Measurements from ENCODE around the gene CUL4A.
"Not testable (repeated sequence)": the region's sequence is repeated elsewhere in the genome, so short reads cannot be mapped to it uniquely, and the experiment has no call there.

The CUL4A gene

DNA sequence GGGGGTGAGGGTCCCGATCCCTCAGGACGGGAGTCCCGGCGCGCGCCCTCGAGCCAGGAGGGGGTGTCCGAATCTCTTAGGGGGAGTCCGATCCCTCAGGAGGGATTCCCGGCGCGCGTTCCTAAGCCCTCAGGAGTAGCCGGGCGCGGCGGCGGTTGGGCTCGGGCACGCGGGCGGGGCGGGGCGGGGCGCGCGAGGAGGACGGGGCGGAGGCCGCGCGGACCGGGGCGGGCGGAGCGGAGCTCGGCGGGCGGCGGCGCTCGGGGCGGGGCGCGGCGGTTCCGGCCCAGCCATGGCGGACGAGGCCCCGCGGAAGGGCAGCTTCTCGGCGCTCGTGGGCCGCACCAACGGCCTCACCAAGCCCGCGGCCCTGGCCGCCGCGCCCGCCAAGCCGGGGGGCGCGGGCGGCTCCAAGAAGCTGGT is at the start of gene CUL4A:
TSS of gene CUL4A (plus strand) at position 278 of the 423 bp plus-strand sequence. CDS start at position 293, 15 bp downstream.
- peak; percentile 45 for DNase-seq (ENCODE audit: low read depth)

GRCh38 chr13:113159701-113160100 is 49.7 kb upstream of the CUL4A start:
- DNase-seq (ENCODE audit: low read depth) = no peak

- no peak for DNase-seq (ENCODE audit: low read depth)
Observed at GRCh38 chr13:113160983-113161382, 48.4 kb upstream of the CUL4A start.

GRCh38 chr13:113161433-113161832 is 48.0 kb upstream of the CUL4A start:
- no peak for DNase-seq (ENCODE audit: low read depth)

- DNase-seq (ENCODE audit: low read depth) = not testable (repeated sequence)
Observed at GRCh38 chr13:113161975-113162374, 47.4 kb upstream of the CUL4A start.

GRCh38 chr13:113162783-113163685 is 46.4 kb upstream of the CUL4A start:
- DNase-seq (ENCODE audit: low read depth) = no peak

DNA sequence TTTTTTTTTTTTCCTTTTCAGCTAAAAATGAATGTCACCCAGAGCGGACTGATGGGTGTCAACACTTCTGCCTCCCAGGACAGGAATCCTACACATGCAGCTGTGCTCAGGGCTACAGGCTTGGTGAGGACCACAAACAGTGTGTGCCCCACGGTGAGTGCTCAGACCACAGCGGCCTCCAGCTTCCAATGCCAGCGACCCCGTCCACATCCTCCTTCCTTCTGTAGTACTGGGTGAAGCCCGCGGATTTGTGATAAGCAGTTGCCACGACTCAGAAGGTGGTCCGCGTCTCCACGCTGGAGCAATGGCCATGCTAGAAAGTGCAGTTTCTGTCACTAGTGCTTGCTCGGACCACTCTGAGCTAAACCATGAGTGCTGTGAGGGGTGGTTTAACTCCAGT is 44.9 kb upstream of the CUL4A start:
- DNase-seq (ENCODE audit: low read depth) = no peak

DNA sequence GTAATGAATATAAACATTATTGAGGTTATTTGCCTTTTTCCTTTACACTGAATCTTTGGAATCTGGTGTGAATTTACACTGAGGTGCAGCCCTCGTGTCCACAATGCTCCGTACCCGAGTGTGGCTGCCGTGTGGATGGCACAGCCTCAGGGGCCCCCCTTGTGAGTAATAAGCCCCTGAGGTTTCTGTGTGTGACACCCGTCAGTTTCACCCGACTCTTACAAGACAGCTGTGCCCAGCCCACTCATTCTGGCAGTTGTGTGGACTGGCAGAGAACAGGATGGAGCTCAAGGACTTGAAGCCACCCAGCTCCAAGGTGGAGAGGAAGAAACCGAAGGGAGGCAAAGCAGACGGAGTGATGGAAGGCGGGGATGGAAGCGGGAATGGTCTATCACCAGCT is 43.1 kb upstream of the CUL4A start:
- DNase-seq (ENCODE audit: low read depth) = no peak

DNA sequence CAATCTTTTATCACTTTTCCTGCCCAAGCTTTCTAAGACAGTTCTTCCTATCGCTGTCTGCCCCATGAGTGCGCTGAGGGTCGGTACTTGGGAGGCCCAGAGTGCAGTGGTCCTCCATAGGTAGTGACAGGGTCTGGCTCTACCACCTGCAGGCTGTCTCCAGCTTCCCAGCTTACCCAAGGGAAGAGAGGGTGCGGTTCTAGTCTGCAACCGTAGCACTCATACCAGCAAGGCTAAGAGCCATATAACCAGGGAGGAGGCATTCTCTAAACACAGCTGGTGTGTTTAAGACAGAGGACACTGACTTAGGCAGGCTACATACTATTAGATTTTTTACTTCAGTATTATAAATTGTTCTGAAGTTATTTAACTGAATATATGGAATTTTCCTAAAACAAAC is 42.7 kb upstream of the CUL4A start:
- no peak for DNase-seq (ENCODE audit: low read depth)

DNA sequence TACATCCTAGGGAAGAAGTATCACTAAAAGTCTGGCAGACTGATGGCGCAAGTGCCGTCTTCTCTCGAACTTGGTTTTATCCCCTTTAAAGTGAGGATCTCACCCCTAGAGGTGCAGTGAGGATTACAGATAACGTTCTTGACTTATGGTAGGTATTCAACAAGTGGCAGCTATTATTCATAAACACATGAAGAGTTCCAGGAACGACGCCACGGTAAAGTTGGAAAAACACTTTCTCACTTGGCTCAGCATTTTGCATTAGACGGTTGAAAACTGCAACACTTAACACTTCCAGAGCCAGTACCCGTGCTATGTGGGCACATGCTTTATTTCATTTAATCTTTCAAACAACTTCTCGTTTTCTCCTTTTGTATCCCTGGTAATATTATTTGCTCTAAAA is 42.3 kb upstream of the CUL4A start:
- no peak for DNase-seq (ENCODE audit: low read depth)

- DNase-seq (ENCODE audit: low read depth) = no peak
Observed at GRCh38 chr13:113167575-113167974, 41.8 kb upstream of the CUL4A start.

- no peak for DNase-seq (ENCODE audit: low read depth)
Observed at GRCh38 chr13:113168211-113168610, 41.2 kb upstream of the CUL4A start.

DNA sequence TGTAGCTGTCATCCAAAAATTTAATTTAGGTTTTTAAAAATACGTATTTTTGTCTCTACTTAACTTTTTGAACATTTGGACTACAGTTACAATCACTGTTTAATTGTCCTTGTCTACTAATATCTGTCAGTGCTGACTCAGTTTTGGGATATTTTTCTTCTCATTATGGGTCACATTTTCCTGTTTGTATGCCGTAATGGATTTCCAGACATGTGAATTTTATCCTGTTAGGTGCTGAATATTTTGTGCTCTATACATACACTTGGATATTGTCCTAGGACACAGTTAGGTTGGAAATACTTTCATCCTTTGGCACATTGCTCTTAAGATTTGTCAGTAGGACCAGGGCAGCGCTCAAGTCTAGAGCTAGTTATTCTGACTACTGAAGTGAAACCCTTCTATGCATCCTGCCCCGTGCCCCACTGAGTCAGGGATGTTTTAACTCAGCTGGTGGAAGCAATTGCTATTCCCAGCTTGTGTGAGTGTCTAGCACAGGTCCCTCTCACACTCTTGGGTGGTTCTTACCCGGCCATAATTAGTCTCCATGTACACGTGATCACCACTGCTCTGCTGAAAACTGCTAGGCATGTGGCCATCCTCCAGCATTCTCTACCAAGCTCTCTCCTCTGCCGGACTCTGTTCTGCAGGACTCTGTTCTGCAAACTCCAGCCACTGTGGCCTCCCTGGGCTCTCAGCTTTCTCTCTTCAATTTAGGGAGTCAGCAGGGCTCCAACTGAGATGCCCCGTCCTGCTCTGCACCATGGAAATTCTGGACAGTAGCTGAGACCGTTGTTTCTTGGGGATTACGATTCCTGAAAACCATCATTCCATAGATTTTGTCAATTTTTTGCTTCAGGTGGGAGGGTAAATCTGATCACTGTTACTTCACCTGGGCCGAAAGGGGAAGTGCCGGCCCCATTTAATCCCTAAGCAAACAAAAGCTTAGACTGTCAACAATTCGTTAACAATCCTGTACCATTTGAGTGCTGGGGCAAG is 39.8 kb upstream of the CUL4A start:
- no peak for DNase-seq (ENCODE audit: low read depth)

DNA sequence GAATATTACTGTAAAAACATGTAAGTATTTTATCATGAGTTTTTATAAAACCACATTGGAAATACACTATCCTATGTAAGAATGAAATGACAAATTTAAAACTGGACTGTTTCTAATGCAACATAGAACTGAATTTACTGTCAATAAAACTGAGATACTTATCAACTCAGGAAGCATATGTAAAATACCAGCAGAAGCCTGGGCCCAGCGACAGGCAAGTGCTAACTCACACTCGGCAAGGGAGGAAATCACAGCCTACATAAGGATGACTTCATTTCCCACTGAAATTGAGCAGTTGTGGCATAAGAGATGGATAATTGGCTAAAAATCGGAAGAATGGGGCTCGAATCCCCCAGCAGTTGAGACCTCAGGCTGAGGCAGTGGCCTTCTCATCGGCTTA is 38.9 kb upstream of the CUL4A start:
- no peak for DNase-seq (ENCODE audit: low read depth)

GRCh38 chr13:113171250-113172125 is 37.9 kb upstream of the CUL4A start:
- DNase-seq (ENCODE audit: low read depth) = no peak

DNA sequence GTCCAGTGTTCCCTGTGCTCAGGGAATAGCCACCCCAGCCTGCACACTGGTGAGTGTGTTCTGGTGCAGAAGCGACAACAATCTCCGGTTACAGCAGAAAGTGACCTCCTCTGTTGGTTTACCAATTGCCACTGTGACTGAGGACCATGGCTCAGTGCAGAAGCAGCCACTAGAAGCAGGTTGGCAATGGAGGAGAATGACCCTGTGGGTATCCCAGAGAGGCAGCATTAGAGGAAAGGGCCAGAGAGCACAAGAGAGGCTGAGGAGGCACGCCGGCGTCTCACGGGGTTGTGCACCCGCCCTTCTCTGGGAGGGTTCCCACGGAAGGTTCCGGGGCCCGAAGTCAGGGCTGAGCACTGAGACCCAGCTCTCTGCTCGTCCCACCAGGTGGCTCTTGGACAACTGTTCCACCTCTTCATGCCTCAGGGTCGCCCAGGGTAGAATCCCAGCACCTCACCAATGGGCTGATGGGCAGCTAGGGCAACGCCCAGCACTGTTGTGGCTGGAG is 36.9 kb upstream of the CUL4A start:
- no peak for DNase-seq (ENCODE audit: low read depth)

DNA sequence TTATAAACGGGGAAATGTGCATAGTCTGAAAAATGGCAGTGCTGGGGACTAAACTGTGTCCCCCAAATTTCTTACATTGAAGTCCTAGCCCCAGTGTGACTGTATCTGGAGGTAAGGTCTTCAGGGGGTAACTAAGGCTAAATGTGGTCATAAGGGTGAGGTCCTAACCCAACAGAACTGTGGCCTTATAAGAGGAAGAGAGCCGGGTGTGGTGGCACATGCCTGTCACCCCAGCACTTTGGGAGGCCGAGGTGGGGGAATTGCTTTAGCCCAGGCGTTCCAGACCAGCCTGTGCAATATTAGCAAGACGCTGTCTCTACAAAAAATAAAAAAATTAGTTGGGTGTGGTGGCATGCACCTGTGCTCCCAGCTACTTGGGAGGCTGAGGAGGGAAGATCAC is 33.1 kb upstream of the CUL4A start:
- no peak for DNase-seq (ENCODE audit: low read depth)

GRCh38 chr13:113176822-113177221 is 32.6 kb upstream of the CUL4A start:
- DNase-seq (ENCODE audit: low read depth) = no peak

DNA sequence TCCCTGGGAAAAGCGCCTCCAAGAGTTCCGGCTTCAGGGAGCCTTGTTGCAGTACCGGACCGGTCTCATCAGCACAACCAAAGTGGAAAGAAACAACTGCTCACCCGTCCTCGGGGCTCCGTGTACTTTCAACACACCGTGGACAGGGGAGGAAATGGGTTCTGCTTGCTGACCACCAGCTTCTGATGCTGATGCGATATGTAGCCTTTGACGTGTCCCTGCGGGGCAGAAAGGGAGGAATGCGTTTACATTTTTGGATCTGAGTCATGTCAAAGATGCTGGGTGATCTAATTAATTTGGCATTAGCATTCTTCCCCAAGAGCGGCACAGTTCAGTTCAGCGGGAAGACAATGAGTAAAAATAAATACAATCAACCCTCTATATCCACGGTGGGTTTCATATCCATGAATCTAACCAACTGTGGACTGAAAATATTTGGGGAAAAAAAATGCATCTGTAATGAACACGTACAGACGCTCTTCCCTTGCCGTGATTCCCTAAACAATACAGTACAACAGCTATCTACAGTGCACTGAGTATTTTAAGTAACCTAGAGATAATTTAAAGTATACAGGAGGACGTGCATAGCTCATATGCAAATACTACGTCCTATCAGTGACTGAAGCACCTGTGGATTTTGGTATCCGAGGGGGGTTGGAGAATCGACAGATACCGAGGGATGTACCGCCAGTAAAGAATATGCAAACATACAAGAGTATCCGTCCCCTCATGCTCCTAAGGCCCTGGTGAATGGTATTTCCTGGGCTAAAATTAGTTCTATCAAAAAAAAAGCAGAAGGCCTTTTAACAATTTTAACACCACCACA is 31.1 kb upstream of the CUL4A start:
- DNase-seq (ENCODE audit: low read depth) = peak; percentile 73

- no peak for DNase-seq (ENCODE audit: low read depth)
Observed at GRCh38 chr13:113178896-113179167, 30.6 kb upstream of the CUL4A start.
